Measurements from ENCODE around the gene ESPNL. TPM values are rescaled to one million over a fixed set of nuclear protein-coding genes. Genes with fewer than 3 reads are reported as not detected.

Gene ESPNL
- total and polyA plus RNA-seq, 2 of the 4 experiments (the other 2 are of a cell fraction), result 2.0 TPM

DNA sequence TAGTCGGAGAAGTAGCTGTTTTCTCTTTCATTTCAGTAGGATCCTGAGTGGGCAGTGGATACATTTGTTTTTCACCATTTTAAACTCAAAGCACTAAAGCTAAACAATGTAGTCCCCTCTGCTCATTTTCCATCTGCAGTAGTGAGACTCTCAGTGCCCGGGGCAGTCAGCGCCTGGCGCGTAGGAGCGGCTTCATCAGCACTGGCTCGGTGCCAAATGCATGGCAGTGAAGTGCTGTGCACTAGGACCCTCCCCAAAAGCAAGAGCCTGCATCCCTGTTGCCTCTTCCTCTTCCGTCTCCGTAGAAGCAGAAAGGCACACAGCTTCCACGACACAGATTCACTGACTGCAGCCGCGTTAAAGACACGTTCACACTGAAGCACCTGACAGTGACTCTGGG is 19.0 kb upstream of the ESPNL start:
- in situ Hi-C loops (cut with MboI; ENCODE audit: low sequenced_read_pairs), result no loop called here
- TF ChIP-seq FOS (IDR thresholded peaks at IDR 0.05; ENCODE audit: low read depth, low read length) (no peak), MAZ (IDR thresholded peaks at IDR 0.05; ENCODE audit: borderline replicate concordance, low read depth, low read length) (no peak), MXI1 (IDR thresholded peaks at IDR 0.05; ENCODE audit: borderline replicate concordance, low read depth, low read length) (no peak), NFE2L2 (IDR thresholded peaks at IDR 0.05; ENCODE audit: low read depth, low read length) (no peak), BHLHE40 (IDR thresholded peaks at IDR 0.05; ENCODE audit: low read depth, low read length) (no peak), MAFK (IDR thresholded peaks at IDR 0.05; ENCODE audit: low read depth, low read length) (no peak), RFX5 (IDR thresholded peaks at IDR 0.05; ENCODE audit: low read depth, low read length) (no peak)
- TF ChIP-seq, protein P1, sequence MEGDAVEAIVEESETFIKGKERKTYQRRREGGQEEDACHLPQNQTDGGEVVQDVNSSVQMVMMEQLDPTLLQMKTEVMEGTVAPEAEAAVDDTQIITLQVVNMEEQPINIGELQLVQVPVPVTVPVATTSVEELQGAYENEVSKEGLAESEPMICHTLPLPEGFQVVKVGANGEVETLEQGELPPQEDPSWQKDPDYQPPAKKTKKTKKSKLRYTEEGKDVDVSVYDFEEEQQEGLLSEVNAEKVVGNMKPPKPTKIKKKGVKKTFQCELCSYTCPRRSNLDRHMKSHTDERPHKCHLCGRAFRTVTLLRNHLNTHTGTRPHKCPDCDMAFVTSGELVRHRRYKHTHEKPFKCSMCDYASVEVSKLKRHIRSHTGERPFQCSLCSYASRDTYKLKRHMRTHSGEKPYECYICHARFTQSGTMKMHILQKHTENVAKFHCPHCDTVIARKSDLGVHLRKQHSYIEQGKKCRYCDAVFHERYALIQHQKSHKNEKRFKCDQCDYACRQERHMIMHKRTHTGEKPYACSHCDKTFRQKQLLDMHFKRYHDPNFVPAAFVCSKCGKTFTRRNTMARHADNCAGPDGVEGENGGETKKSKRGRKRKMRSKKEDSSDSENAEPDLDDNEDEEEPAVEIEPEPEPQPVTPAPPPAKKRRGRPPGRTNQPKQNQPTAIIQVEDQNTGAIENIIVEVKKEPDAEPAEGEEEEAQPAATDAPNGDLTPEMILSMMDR (conservative IDR thresholded peaks at IDR 0.05; ENCODE audit: low read depth, low read length), result no peak
- no peak for ATAC-seq (ENCODE audit: low read depth)
- Histone ChIP-seq H2BK5ac (ENCODE audit: low read depth, low read length, poor library complexity, severe bottlenecking) (no peak overlapping the region), H4K5ac (ENCODE audit: low read depth, low read length) (no peak overlapping the region), H3K18ac (ENCODE audit: low read depth, low read length) (no peak overlapping the region), H4K91ac (ENCODE audit: insufficient read depth, low read depth, low read length) (no peak overlapping the region), H2AK9ac (replicated peaks; ENCODE audit: low read depth, low read length, poor library complexity) (no peak overlapping the region), H3K79me1 (ENCODE audit: low read depth in 1 of 2, low read length in 2 of 2) (no peaks in the 10 kb centered on the region), H3K4ac (ENCODE audit: low read depth, low read length) (no peak overlapping the region), H3K56ac (ENCODE audit: extremely low read depth, insufficient read depth, low read length) (no peak overlapping the region), H3K4me1 (ENCODE audit: control insufficient read depth, insufficient read depth, low read length) (no peaks in the 10 kb centered on the region), H2BK15ac (ENCODE audit: low read depth, low read length) (no peak overlapping the region), H3K27me3 (ENCODE audit: control insufficient read depth, insufficient read depth, low read length) (no peaks in the 10 kb centered on the region), H4K8ac (ENCODE audit: low read depth in 2 of 2, low read length in 2 of 2) (no peak overlapping the region), H2AK5ac (ENCODE audit: low read depth, low read length) (no peak overlapping the region), H2BK20ac (ENCODE audit: low read depth, low read length) (no peak overlapping the region), H3K27ac (ENCODE audit: insufficient read depth, low read length) (no peak overlapping the region), H3K9me1 (ENCODE audit: insufficient read depth, low read length) (peaks cover 3% of the 10 kb centered on the region), H2BK120ac (ENCODE audit: low read depth, low read length) (no peak overlapping the region), H3K9ac (ENCODE audit: low read depth, low read length) (no peak overlapping the region), H3K23ac (ENCODE audit: low read depth, low read length) (no peak overlapping the region), H3K14ac (replicated peaks; ENCODE audit: low read depth, low read length) (no peak overlapping the region), H3K9me3 (ENCODE audit: control insufficient read depth, insufficient read depth, low read length) (peaks cover 3% of the 10 kb centered on the region; the same call in 1 of the 2 replicates), H3K4me3 (ENCODE audit: insufficient read depth, low read depth, low read length) (no peak overlapping the region), H2AFZ (replicated peaks; ENCODE audit: low read length, poor library complexity) (no peak overlapping the region), H3K4me2 (ENCODE audit: low read depth, low read length) (no peak overlapping the region), H3K36me3 (ENCODE audit: control insufficient read depth, insufficient read depth, low read length) (peaks cover 32% of the 10 kb centered on the region), H4K20me1 (ENCODE audit: insufficient read depth, low read length) (no peaks in the 10 kb centered on the region; the same call in 1 of the 2 replicates)
- BruUV-seq (replicated peaks), result no TSS peak
- intact Hi-C loops (cut with micrococcal nuclease), result no loop called here
- CTCF ChIA-PET, result no interaction called here
- dilution Hi-C loops (cut with HindIII; ENCODE audit: low sequenced_read_pairs, unreplicated experiment), result no loop called here
- DNase-seq, result no peak
- WGBS, 2 experiments (ENCODE audit: extremely low coverage in 2 of 2, insufficient read length in 1 of 2), result 98% methylated on average over 7 of the region's 13 CpGs; no CpG with 5 or more reads in 1 of the 2 experiments
- POLR2A ChIA-PET (ENCODE audit: unreplicated experiment), result no interaction called here

Data from IMR-90 (cell line).